K562 (cell line): Measurements from ENCODE around the gene PTPN12.

ENCODE experiments used
- SIN3A ChIP-seq, 2 experiments: fragments of 150-350 bp in 1 of 2; IDR thresholded peaks; 2 replicates each; pipeline ENCODE4 v1.6.1; 2011 to 2016; ENCODE audit warnings: borderline replicate concordance in 2 of 2, low read depth in 2 of 2, low read length in 2 of 2, mild to moderate bottlenecking in 2 of 2, moderate library complexity in 2 of 2; ENCODE audit not compliant: control insufficient read depth in 1 of 2
- ZNF785 ChIP-seq: fragments of 250-450 bp; sonication (Bioruptor Pico); IDR thresholded peaks from 2 replicates; pipeline ENCODE4 v1.4.0; 2020; ENCODE audit warnings: mild to moderate bottlenecking

- TF ChIP-seq ZNF785 (CRISPR knock-in tag) (no peak), SIN3A (IDR thresholded peaks at IDR 0.05; ENCODE audit: borderline replicate concordance in 2 of 2, control insufficient read depth in 1 of 2, low read depth in 2 of 2, low read length in 2 of 2) (no peak)
Measured at GRCh38 chr7:77648742-77649338, 111.7 kb downstream of the PTPN12 start.
